ENCODE data around the gene DDX1. TPM values are rescaled to one million over a fixed set of nuclear protein-coding genes. Genes with fewer than 3 reads are reported as not detected.

DDX1 gene
- total RNA-seq, 1 donor from 2014 or later: 115 TPM

GRCh38 chr2:15546297-15547098 lies 45.2 kb upstream of the DDX1 start:
- TF ChIP-seq, protein P1, sequence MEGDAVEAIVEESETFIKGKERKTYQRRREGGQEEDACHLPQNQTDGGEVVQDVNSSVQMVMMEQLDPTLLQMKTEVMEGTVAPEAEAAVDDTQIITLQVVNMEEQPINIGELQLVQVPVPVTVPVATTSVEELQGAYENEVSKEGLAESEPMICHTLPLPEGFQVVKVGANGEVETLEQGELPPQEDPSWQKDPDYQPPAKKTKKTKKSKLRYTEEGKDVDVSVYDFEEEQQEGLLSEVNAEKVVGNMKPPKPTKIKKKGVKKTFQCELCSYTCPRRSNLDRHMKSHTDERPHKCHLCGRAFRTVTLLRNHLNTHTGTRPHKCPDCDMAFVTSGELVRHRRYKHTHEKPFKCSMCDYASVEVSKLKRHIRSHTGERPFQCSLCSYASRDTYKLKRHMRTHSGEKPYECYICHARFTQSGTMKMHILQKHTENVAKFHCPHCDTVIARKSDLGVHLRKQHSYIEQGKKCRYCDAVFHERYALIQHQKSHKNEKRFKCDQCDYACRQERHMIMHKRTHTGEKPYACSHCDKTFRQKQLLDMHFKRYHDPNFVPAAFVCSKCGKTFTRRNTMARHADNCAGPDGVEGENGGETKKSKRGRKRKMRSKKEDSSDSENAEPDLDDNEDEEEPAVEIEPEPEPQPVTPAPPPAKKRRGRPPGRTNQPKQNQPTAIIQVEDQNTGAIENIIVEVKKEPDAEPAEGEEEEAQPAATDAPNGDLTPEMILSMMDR (IDR thresholded peaks at IDR 0.05; ENCODE audit: unreplicated experiment): peak; percentile 31
- H3K9me3 Mint-ChIP-seq (ENCODE audit: low read depth): no peaks in the 10 kb centered on the region
- no peak for DNase-seq (ENCODE audit: low spot score, unreplicated experiment)
- peaks cover 15% of the 10 kb centered on the region for H3K36me3 Mint-ChIP-seq (ENCODE audit: insufficient read depth)
- no peak overlapping the region for H3K4me3 Mint-ChIP-seq (ENCODE audit: low read depth)
- H3K27me3 Mint-ChIP-seq: no peaks in the 10 kb centered on the region
- H3K4me1 Mint-ChIP-seq (ENCODE audit: low read depth): peaks cover 2% of the 10 kb centered on the region
- H3K27ac Mint-ChIP-seq: no peak overlapping the region

- no peak overlapping the region for H3K27ac Mint-ChIP-seq
- H3K9me3 Mint-ChIP-seq (ENCODE audit: low read depth): no peaks in the 10 kb centered on the region
- H3K27me3 Mint-ChIP-seq: no peaks in the 10 kb centered on the region
These were observed 44.4 kb upstream of the DDX1 start for GRCh38 chr2:15547115-15547876.

DNA sequence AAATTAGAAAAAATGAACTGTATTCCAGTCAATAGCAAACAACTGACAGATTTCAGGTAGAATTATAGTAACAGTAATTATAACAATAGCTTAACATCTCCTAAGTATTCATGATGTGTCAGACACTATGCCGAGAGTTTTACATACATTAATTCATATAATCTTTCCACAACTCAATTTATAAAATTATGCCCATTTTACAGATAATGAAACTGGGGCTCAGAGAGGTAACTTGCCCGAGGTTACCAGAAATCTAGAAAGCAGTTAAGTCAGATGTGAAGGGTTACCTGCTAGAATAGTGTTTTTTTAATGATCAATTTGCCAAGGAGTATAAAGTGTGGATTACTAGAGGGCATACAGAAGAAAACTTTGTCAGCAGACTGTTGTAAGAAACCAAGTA lies 42.7 kb upstream of the DDX1 start:
- H3K9me3 Mint-ChIP-seq (ENCODE audit: low read depth): no peaks in the 10 kb centered on the region
- H3K4me3 Mint-ChIP-seq (ENCODE audit: low read depth): no peak overlapping the region
- H3K36me3 Mint-ChIP-seq (ENCODE audit: insufficient read depth): peaks cover 18% of the 10 kb centered on the region
- TF ChIP-seq, protein P1 (IDR thresholded peaks at IDR 0.05; ENCODE audit: unreplicated experiment): no peak
- no peak for DNase-seq (ENCODE audit: low spot score, unreplicated experiment)
- H3K4me1 Mint-ChIP-seq (ENCODE audit: low read depth): no peaks in the 10 kb centered on the region
- no peaks in the 10 kb centered on the region for H3K27me3 Mint-ChIP-seq
- no peak overlapping the region for H3K27ac Mint-ChIP-seq

More at GRCh38 chr2:15547115-15547876, 44.4 kb upstream of the DDX1 start:
- DNase-seq (ENCODE audit: low spot score, unreplicated experiment): no peak
- Mint-ChIP-seq H3K4me3 (ENCODE audit: low read depth) (no peak overlapping the region), H3K4me1 (ENCODE audit: low read depth) (peaks cover 2% of the 10 kb centered on the region), H3K36me3 (ENCODE audit: insufficient read depth) (peaks cover 17% of the 10 kb centered on the region)
- TF ChIP-seq, protein P1 (IDR thresholded peaks at IDR 0.05; ENCODE audit: unreplicated experiment): no peak

- H3K9me3 Mint-ChIP-seq (ENCODE audit: low read depth): no peaks in the 10 kb centered on the region
- H3K36me3 Mint-ChIP-seq (ENCODE audit: insufficient read depth): peaks cover 16% of the 10 kb centered on the region
- H3K27ac Mint-ChIP-seq: no peak overlapping the region
- no peaks in the 10 kb centered on the region for H3K27me3 Mint-ChIP-seq
- H3K4me1 Mint-ChIP-seq (ENCODE audit: low read depth): peaks cover 5% of the 10 kb centered on the region
- no peak overlapping the region for H3K4me3 Mint-ChIP-seq (ENCODE audit: low read depth)
- TF ChIP-seq, protein P1 (IDR thresholded peaks at IDR 0.05; ENCODE audit: unreplicated experiment): no peak
- DNase-seq (ENCODE audit: low spot score, unreplicated experiment): no peak
These were observed 38.1 kb upstream of the DDX1 start for GRCh38 chr2:15553519-15553918.

DNA sequence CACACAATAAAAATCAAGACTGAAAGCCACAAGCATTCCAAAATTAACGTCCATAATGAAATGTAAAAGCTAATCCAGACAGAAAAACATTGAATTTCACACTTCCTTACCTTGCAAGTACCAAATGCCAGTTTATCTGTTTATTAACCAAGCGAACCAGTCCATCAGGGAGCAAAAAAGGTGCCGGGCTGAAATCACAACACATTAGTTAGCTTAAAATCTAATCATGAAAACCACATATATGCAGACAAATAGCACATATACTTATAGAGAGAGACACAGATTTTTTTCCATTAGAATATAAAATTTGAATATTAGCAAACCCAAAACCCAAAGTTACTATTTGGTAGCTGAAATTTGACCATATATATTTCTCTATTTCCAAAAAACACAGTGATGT lies 37.7 kb upstream of the DDX1 start:
- H3K4me1 Mint-ChIP-seq (ENCODE audit: low read depth): peaks cover 6% of the 10 kb centered on the region
- H3K36me3 Mint-ChIP-seq (ENCODE audit: insufficient read depth): peaks cover 11% of the 10 kb centered on the region
- H3K27me3 Mint-ChIP-seq: no peaks in the 10 kb centered on the region
- TF ChIP-seq, protein P1 (IDR thresholded peaks at IDR 0.05; ENCODE audit: unreplicated experiment): no peak
- H3K4me3 Mint-ChIP-seq (ENCODE audit: low read depth): no peak overlapping the region
- H3K9me3 Mint-ChIP-seq (ENCODE audit: low read depth): no peaks in the 10 kb centered on the region
- H3K27ac Mint-ChIP-seq: no peak overlapping the region
- DNase-seq (ENCODE audit: low spot score, unreplicated experiment): no peak

Data from progenitor cell of endocrine pancreas (in vitro differentiated cells).